Endothelial cell of umbilical vein (primary cell): ENCODE results near the gene DIS3L2. TPM values are rescaled to one million over a fixed set of nuclear protein-coding genes. Genes with fewer than 3 reads are reported as not detected.

Source experiments
- BruUV-seq: library from RNA; stranded (reverse); fragments of 400-500 nt; replicated peaks from 2 replicates; lab custom pipeline; 2021; lab: Mats Ljungman, UMichigan
- CTCF ChIA-PET: fragments of 300-600, 350-600 bp; sonication (Branson Sonifier 250); formaldehyde crosslinking; loops from one replicate; lab custom pipeline; 2021; ENCODE audit warnings: antibody characterized with exemption, inconsistent platforms; lab: Charles Lee
- POLR2A ChIA-PET: fragments of 300-600, 350-600 bp; sonication (Branson Sonifier 250); formaldehyde crosslinking; loops from one replicate; lab custom pipeline; 2021; ENCODE audit warnings: antibody characterized with exemption, inconsistent platforms; lab: Charles Lee
- DNase-seq: peaks from one replicate; pipeline ENCODE4 v3.0.0-alpha.2; 2011; ENCODE audit warnings: low read depth, low spot score
- FAIRE-seq: peaks from 2 replicates; lab custom pipeline; 2011; peaks lifted over from hg19 to GRCh38; lab: Jason Lieb, UNC
- H2AFZ ChIP-seq: 2 replicates; pipeline ENCODE4 v1.6.0; 2012; ENCODE audit warnings: low read depth, low read length, control low read depth, inconsistent platforms
- H3K27ac ChIP-seq: 2 replicates; pipeline ENCODE4 v1.5.1; 2011; ENCODE audit warnings: low read depth, mild to moderate bottlenecking, control low read depth, low read length, moderate library complexity; ENCODE audit not compliant: insufficient read depth
- H3K27me3 ChIP-seq, 2 experiments: 2 replicates each; pipeline versions ENCODE4 v1.6.0 to v1.6.1; 2011; ENCODE audit warnings: low read length in 2 of 2, mixed read lengths in 1 of 2; ENCODE audit not compliant: control insufficient read depth in 2 of 2, insufficient read depth in 2 of 2
- H3K36me3 ChIP-seq, 2 experiments: 2 replicates in 1 of 2; 3 replicates in 1 of 2; pipeline ENCODE4 v1.5.1; 2011; ENCODE audit warnings: low read length in 2 of 2, mild to moderate bottlenecking in 1 of 2, moderate library complexity in 1 of 2; ENCODE audit not compliant: control insufficient read depth in 2 of 2, insufficient read depth in 2 of 2; ENCODE audit errors: extremely low read depth in 1 of 2
- H3K4me1 ChIP-seq: 3 replicates; pipeline ENCODE4 v1.5.1; 2011; ENCODE audit warnings: mild to moderate bottlenecking, low read length; ENCODE audit not compliant: control insufficient read depth, insufficient read depth; ENCODE audit errors: extremely low read depth
- H3K4me2 ChIP-seq: 2 replicates; pipeline ENCODE4 v1.6.1; 2011; ENCODE audit warnings: low read length, control low read depth, mixed read lengths; ENCODE audit not compliant: insufficient read depth
- H3K4me3 ChIP-seq, 3 experiments: fragments of 200-600 bp in 1 of 3; sonication (generic), shearing (Covaris generic) in 1 of 3; replicated peaks in 1 of 3; 2 replicates each; pipeline ENCODE4 v1.5.1; 2011 to 2016; ENCODE audit warnings: control low read depth in 3 of 3, low read length in 3 of 3, mild to moderate bottlenecking in 2 of 3, inconsistent platforms in 1 of 3, low read depth in 1 of 3, moderate library complexity in 1 of 3; ENCODE audit not compliant: insufficient read depth in 1 of 3
- H3K79me2 ChIP-seq: 2 replicates; pipeline ENCODE4 v1.6.0; 2012; ENCODE audit warnings: low read length, inconsistent platforms; ENCODE audit not compliant: control insufficient read depth, insufficient read depth
- H3K9ac ChIP-seq: replicated peaks from 2 replicates; pipeline ENCODE3; 2011; ENCODE audit warnings: low read length, control low read depth; ENCODE audit not compliant: insufficient read depth; ENCODE audit errors: extremely low read depth
- H3K9me1 ChIP-seq: replicated peaks from 3 replicates; pipeline ENCODE4 v1.6.0; 2011; ENCODE audit warnings: mild to moderate bottlenecking, low read length; ENCODE audit not compliant: control insufficient read depth, insufficient read depth; ENCODE audit errors: extremely low read depth
- H3K9me3 ChIP-seq: replicated peaks from 2 replicates; pipeline ENCODE4 v1.5.1; 2012; ENCODE audit warnings: low read length, inconsistent platforms; ENCODE audit not compliant: control insufficient read depth, insufficient read depth
- H4K20me1 ChIP-seq: replicated peaks from 2 replicates; pipeline ENCODE3; 2011; ENCODE audit warnings: mild to moderate bottlenecking, low read length; ENCODE audit not compliant: control insufficient read depth, insufficient read depth; ENCODE audit errors: extremely low read depth
- EZH2 ChIP-seq: IDR thresholded peaks from 2 replicates; pipeline ENCODE4 v1.6.1; 2012; ENCODE audit warnings: borderline replicate concordance, low read depth, mild to moderate bottlenecking, moderate library complexity, low read length, inconsistent platforms; ENCODE audit not compliant: severe bottlenecking
- FOS ChIP-seq: IDR thresholded peaks from 2 replicates; pipeline ENCODE4 v1.6.1; 2011; ENCODE audit warnings: mild to moderate bottlenecking, low read length, moderate library complexity, borderline replicate concordance; ENCODE audit not compliant: insufficient read depth
- GATA2 ChIP-seq: IDR thresholded peaks from 2 replicates; pipeline ENCODE4 v1.7.0; 2011; ENCODE audit warnings: low read depth, mild to moderate bottlenecking, moderate library complexity, mixed read lengths, low read length; ENCODE audit not compliant: insufficient read length, insufficient read depth
- JUN ChIP-seq: IDR thresholded peaks from 2 replicates; pipeline ENCODE4 v1.6.1; 2011; ENCODE audit warnings: borderline replicate concordance, low read depth; ENCODE audit not compliant: insufficient read length, insufficient read depth
- MYC ChIP-seq: IDR thresholded peaks from one replicate; pipeline ENCODE4 v1.6.1; 2011; ENCODE audit warnings: mild to moderate bottlenecking, low read depth, low read length
- POLR2A ChIP-seq: IDR thresholded peaks from 2 replicates; pipeline ENCODE4 v1.6.1; 2012; ENCODE audit warnings: low read depth, mild to moderate bottlenecking, control low read depth, low read length
- POLR2AphosphoS5 ChIP-seq: IDR thresholded peaks from 2 replicates; pipeline ENCODE4 v1.6.1; 2012; ENCODE audit warnings: low read depth, mild to moderate bottlenecking, control low read depth, low read length, moderate library complexity; ENCODE audit not compliant: insufficient read depth
- dilution Hi-C: fragments of 300-500 bp; cut with MboI; formaldehyde crosslinking; loops from one replicate; pipeline ENCODE4 v1.15.0; 2019; ENCODE audit warnings: low sequenced_read_pairs; ENCODE audit not compliant: extremely low pct_ligation_motif_present
- intact Hi-C: fragments of 100-400 bp; cut with micrococcal nuclease; formaldehyde crosslinking; loops from one replicate; pipeline ENCODE4 v1.10.0; 2022
- polyA plus RNA-seq, 4 experiments: library from polyadenylated mRNA; depleted of rRNA in 3 of 4; stranded (reverse) in 3 of 4; unstranded in 1 of 4; fragments of >200 nt; gene quantifications; 2 replicates each; pipeline versions ENCODE4 v1.2.1 to v1.2.3, GENCODE V29; 2011 to 2012; ENCODE audit warnings: missing spikeins in 1 of 4
- total RNA-seq: library from RNA; stranded (reverse); gene quantifications from 2 replicates; pipeline ENCODE4 v1.2.3, GENCODE V29; 2021
- TF ChIP-seq, protein P1 (sequence below): IDR thresholded peaks from 2 replicates; pipeline ENCODE4 v1.6.1; 2011; ENCODE audit not compliant: insufficient read depth, insufficient read length
- TF ChIP-seq, protein P2 (sequence below), 2 donors: IDR thresholded peaks; 1 replicate in 1 of 2; 2 replicates in 1 of 2; pipeline ENCODE4 v1.5.1; 2011; ENCODE audit warnings: low read length in 2 of 2, mild to moderate bottlenecking in 2 of 2, moderate library complexity in 2 of 2, control low read depth in 1 of 2, inconsistent platforms in 1 of 2, low read depth in 1 of 2; ENCODE audit not compliant: insufficient read depth in 1 of 2; ENCODE audit errors: extremely low read depth in 1 of 2

Gene DIS3L2
- total and polyA plus RNA-seq, 2 donors (not counting 3 experiments of a cell fraction or from before 2014, with no cell fraction given) = 14.6 to 31.2 TPM

DNA sequence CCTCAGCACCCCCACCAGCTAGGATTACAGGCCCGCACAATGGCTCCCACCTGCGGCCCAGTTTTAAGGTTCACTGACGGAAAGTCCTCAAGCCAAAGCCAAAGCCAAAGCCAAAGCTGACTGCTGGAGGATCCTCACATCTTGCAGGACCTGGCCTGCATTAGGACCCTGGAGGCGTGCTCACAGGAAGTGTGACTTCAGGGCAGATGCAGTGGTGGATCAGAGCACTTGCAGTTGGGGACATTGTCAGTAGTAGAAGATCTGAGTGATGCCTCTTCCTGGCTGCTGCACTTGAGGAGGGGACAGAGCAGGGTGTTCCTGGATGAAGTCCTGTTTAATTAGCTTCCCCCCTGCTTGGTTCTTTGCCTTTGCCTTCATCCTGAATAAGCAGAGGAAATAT is 348.1 kb downstream of the DIS3L2 start:
- H4K20me1 ChIP-seq = no peaks in the 10 kb centered on the region
- TF ChIP-seq POLR2A (no peak), MYC (no peak), FOS (no peak), GATA2 (no peak), JUN (no peak), POLR2AphosphoS5 (no peak), EZH2 (no peak)
- TF ChIP-seq, protein P1, sequence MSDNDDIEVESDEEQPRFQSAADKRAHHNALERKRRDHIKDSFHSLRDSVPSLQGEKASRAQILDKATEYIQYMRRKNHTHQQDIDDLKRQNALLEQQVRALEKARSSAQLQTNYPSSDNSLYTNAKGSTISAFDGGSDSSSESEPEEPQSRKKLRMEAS = no peak
- TF ChIP-seq, protein P2, sequence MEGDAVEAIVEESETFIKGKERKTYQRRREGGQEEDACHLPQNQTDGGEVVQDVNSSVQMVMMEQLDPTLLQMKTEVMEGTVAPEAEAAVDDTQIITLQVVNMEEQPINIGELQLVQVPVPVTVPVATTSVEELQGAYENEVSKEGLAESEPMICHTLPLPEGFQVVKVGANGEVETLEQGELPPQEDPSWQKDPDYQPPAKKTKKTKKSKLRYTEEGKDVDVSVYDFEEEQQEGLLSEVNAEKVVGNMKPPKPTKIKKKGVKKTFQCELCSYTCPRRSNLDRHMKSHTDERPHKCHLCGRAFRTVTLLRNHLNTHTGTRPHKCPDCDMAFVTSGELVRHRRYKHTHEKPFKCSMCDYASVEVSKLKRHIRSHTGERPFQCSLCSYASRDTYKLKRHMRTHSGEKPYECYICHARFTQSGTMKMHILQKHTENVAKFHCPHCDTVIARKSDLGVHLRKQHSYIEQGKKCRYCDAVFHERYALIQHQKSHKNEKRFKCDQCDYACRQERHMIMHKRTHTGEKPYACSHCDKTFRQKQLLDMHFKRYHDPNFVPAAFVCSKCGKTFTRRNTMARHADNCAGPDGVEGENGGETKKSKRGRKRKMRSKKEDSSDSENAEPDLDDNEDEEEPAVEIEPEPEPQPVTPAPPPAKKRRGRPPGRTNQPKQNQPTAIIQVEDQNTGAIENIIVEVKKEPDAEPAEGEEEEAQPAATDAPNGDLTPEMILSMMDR (IDR thresholded peaks at IDR 0.05; ENCODE audit: extremely low read depth in 1 of 2, insufficient read depth in 1 of 2, low read depth in 1 of 2, low read length in 2 of 2) = no peak
- no peak overlapping the region for H2AFZ ChIP-seq
- no peaks in the 10 kb centered on the region for H3K9me3 ChIP-seq
- no peak overlapping the region for H3K27ac ChIP-seq
- no peak overlapping the region for H3K4me2 ChIP-seq
- FAIRE-seq (no peak), DNase-seq (no peak)
- ChIA-PET POLR2A (no interaction called here), CTCF (interaction anchor here (0.7 to 2.5 kb wide), 3 partner anchors 8 to 408 kb away, joined by 3 to 18 read pairs (median 6); no protein-coding TSS in a partner anchor)
- dilution Hi-C loops (no loop called here), intact Hi-C loops (no loop called here)
- H3K27me3 ChIP-seq = no peaks in the 10 kb centered on the region
- no peak overlapping the region for H3K4me3 ChIP-seq
- no peak overlapping the region for H3K9ac ChIP-seq
- no peaks in the 10 kb centered on the region for H3K79me2 ChIP-seq
- H3K9me1 ChIP-seq = no peaks in the 10 kb centered on the region
- no peaks in the 10 kb centered on the region for H3K36me3 ChIP-seq
- H3K4me1 ChIP-seq = peaks cover 4% of the 10 kb centered on the region
- no TSS peak for BruUV-seq
